AG04450 (cell line): ENCODE measurements around the gene SPART. TPM values are rescaled to one million over a fixed set of nuclear protein-coding genes. Genes with fewer than 3 reads are reported as not detected.

Experiments used
- CTCF ChIA-PET: fragments of 300-600, 350-600 bp; formaldehyde crosslinking; extraction: SDS; loops from one replicate; lab custom pipeline; 2022; ENCODE audit warnings: antibody characterized with exemption, inconsistent platforms; lab: Charles Lee
- POLR2A ChIA-PET: fragments of 350-600 bp; formaldehyde crosslinking; extraction: SDS; loops from one replicate; lab custom pipeline; 2021; ENCODE audit warnings: antibody characterized with exemption, inconsistent platforms; lab: Yijun Ruan, JAX
- DNase-seq: peaks from one replicate; pipeline ENCODE4 v3.0.0-alpha.2; 2011; ENCODE audit warnings: low read depth, low spot score
- H3K27ac ChIP-seq: one replicate; pipeline ENCODE4 v1.5.1; 2012; ENCODE audit warnings: low read depth, low read length, control low read depth
- H3K27me3 ChIP-seq: one replicate; pipeline ENCODE4 v1.6.0; 2012; ENCODE audit warnings: low read length; ENCODE audit not compliant: control insufficient read depth, insufficient read depth
- H3K4me3 ChIP-seq: 2 replicates; pipeline ENCODE4 v1.5.1; 2011; ENCODE audit warnings: mild to moderate bottlenecking, low read depth, low read length, control low read depth
- H3K9me3 ChIP-seq: 2 replicates; pipeline ENCODE4 v1.5.1; 2012; ENCODE audit warnings: low read length; ENCODE audit not compliant: control insufficient read depth, insufficient read depth
- CTCF ChIP-seq: IDR thresholded peaks from 2 replicates; pipeline ENCODE4 v1.5.1; 2011; ENCODE audit warnings: low read depth, low read length, control low read depth, inconsistent platforms
- polyA plus RNA-seq: library from polyadenylated mRNA; depleted of rRNA; stranded (reverse); fragments of >200 nt; gene quantifications from 2 replicates; pipeline ENCODE4 v1.2.3, GENCODE V29; 2011; rRNA removed
- small RNA-seq: library from RNA; depleted of rRNA; stranded (forward); fragments of <200 nt; gene quantifications from one replicate; pipeline ENCODE3, GENCODE V24; 2012; ENCODE audit warnings: low read depth; ENCODE audit not compliant: insufficient read length

The SPART gene
- polyA plus RNA-seq, 1 experiment = 94.6 TPM

- ChIA-PET POLR2A (no interaction called here), CTCF (no interaction called here)
- no peak for DNase-seq
- Histone ChIP-seq H3K4me3 (no peak overlapping the region), H3K27ac (no peak overlapping the region), H3K27me3 (no peaks in the 10 kb centered on the region), H3K9me3 (no peaks in the 10 kb centered on the region; the same call in 1 of the 2 replicates)
- TF ChIP-seq CTCF = no peak
Measured at GRCh38 chr13:36261976-36262375, 84.2 kb downstream of the SPART start.

GRCh38 chr13:36261011-36261410 is 85.2 kb downstream of the SPART start:
- Histone ChIP-seq H3K27ac (no peak overlapping the region), H3K4me3 (no peak overlapping the region), H3K27me3 (no peaks in the 10 kb centered on the region), H3K9me3 (no peaks in the 10 kb centered on the region; the same call in 1 of the 2 replicates)
- no peak for TF ChIP-seq CTCF
- POLR2A ChIA-PET = no interaction called here
- no peak for DNase-seq
- CTCF ChIA-PET = interaction anchor here (0.5 kb wide), 1 partner anchor 30 kb away, joined by 3 read pairs; no protein-coding TSS in a partner anchor

GRCh38 chr13:36259361-36260137 is 86.6 kb downstream of the SPART start:
- Histone ChIP-seq H3K4me3 (no peak overlapping the region), H3K27me3 (no peaks in the 10 kb centered on the region), H3K27ac (no peak overlapping the region), H3K9me3 (no peaks in the 10 kb centered on the region; the same call in 1 of the 2 replicates)
- ChIA-PET POLR2A (no interaction called here), CTCF (interaction anchor here (0.6 to 1.6 kb wide), 3 partner anchors 23 to 584 kb away, joined by 3 to 4 read pairs (median 3); no protein-coding TSS in a partner anchor)
- no peak for TF ChIP-seq CTCF
- no peak for DNase-seq

GRCh38 chr13:36258831-36259230 is 87.4 kb downstream of the SPART start:
- ChIA-PET CTCF (interaction anchor here (0.6 to 1.6 kb wide), 3 partner anchors 24 to 585 kb away, joined by 3 to 4 read pairs (median 3); no protein-coding TSS in a partner anchor), POLR2A (no interaction called here)
- Histone ChIP-seq H3K27ac (no peak overlapping the region), H3K9me3 (no peaks in the 10 kb centered on the region; the same call in 1 of the 2 replicates), H3K4me3 (no peak overlapping the region), H3K27me3 (no peaks in the 10 kb centered on the region)
- no peak for TF ChIP-seq CTCF
- DNase-seq = no peak

Small RNA genes lying within 50 kb of the gene (small RNA-seq; reads per million reads assigned to genes)
- not detected for gene RNU6-71P

Other genes with a start within 250 kb of the SPART start
- not detected in 2 replicates for gene DCLK1, start 215.0 kb downstream of the SPART start, polyA plus RNA-seq
- gene SOHLH2, start 131.8 kb downstream of the SPART start, polyA plus RNA-seq = 0.14 and 0.35 TPM in 2 replicates
- 1.3 and 2.2 TPM in 2 replicates for gene CCDC169, start 48.6 kb downstream of the SPART start, polyA plus RNA-seq
- gene CCNA1, start 86.1 kb upstream of the SPART start, polyA plus RNA-seq = not detected in 2 replicates